ENCODE results near the gene GASK1A. TPM values are rescaled to one million over a fixed set of nuclear protein-coding genes. Genes with fewer than 3 reads are reported as not detected.

GASK1A gene
- total and polyA plus RNA-seq, 2 of the 8 experiments (the other 6 are each of a cell fraction or from before 2014, with no cell fraction given): 4.7 to 7.9 TPM

DNA sequence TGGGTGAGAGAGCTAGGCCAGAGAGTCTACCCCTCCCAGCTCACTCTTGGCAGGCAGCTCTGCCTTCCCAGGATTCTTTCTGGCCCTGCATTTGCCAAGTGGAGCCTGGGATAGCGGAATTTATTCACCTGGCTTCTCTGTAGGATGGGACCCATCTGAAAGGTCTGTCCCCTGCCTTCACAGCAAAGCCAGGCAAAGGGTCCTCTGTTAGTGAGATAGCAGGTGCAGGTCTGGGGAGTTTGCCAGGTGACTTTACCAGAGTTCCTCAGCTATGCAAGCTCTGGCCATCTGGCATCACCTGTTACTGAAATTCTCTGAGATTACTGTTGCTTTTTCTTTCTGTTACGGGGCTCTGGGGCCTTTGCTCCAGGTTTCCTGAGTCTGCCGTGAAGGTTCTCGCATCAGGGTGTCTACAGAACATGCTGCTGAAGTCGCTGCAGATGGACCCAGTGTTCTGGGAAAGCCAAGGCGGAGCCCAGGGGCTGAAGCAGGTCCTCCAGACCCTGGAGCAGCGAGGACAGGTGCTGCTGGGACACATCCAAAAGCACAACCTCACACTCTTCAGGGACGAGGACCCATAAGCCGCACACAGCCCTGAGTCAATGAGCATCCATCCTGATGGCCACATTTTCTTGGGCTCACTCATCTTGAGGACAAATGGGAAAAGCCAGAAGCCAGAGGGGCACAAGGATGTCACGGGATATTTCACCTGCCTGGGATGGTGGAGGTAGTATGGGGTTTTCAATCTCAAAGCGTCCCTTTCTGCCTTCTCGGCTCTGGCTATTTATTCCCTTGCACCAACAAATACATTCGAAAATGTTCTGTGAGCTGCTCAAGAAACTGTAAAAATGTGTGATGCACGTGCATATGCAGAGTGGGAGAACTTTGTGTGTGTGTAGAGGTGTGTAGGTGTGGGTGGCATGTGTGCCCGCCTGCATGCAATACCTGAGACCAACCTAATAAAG is 77.0 kb downstream of the GASK1A start (continued):
- TF ChIP-seq, protein P1, sequence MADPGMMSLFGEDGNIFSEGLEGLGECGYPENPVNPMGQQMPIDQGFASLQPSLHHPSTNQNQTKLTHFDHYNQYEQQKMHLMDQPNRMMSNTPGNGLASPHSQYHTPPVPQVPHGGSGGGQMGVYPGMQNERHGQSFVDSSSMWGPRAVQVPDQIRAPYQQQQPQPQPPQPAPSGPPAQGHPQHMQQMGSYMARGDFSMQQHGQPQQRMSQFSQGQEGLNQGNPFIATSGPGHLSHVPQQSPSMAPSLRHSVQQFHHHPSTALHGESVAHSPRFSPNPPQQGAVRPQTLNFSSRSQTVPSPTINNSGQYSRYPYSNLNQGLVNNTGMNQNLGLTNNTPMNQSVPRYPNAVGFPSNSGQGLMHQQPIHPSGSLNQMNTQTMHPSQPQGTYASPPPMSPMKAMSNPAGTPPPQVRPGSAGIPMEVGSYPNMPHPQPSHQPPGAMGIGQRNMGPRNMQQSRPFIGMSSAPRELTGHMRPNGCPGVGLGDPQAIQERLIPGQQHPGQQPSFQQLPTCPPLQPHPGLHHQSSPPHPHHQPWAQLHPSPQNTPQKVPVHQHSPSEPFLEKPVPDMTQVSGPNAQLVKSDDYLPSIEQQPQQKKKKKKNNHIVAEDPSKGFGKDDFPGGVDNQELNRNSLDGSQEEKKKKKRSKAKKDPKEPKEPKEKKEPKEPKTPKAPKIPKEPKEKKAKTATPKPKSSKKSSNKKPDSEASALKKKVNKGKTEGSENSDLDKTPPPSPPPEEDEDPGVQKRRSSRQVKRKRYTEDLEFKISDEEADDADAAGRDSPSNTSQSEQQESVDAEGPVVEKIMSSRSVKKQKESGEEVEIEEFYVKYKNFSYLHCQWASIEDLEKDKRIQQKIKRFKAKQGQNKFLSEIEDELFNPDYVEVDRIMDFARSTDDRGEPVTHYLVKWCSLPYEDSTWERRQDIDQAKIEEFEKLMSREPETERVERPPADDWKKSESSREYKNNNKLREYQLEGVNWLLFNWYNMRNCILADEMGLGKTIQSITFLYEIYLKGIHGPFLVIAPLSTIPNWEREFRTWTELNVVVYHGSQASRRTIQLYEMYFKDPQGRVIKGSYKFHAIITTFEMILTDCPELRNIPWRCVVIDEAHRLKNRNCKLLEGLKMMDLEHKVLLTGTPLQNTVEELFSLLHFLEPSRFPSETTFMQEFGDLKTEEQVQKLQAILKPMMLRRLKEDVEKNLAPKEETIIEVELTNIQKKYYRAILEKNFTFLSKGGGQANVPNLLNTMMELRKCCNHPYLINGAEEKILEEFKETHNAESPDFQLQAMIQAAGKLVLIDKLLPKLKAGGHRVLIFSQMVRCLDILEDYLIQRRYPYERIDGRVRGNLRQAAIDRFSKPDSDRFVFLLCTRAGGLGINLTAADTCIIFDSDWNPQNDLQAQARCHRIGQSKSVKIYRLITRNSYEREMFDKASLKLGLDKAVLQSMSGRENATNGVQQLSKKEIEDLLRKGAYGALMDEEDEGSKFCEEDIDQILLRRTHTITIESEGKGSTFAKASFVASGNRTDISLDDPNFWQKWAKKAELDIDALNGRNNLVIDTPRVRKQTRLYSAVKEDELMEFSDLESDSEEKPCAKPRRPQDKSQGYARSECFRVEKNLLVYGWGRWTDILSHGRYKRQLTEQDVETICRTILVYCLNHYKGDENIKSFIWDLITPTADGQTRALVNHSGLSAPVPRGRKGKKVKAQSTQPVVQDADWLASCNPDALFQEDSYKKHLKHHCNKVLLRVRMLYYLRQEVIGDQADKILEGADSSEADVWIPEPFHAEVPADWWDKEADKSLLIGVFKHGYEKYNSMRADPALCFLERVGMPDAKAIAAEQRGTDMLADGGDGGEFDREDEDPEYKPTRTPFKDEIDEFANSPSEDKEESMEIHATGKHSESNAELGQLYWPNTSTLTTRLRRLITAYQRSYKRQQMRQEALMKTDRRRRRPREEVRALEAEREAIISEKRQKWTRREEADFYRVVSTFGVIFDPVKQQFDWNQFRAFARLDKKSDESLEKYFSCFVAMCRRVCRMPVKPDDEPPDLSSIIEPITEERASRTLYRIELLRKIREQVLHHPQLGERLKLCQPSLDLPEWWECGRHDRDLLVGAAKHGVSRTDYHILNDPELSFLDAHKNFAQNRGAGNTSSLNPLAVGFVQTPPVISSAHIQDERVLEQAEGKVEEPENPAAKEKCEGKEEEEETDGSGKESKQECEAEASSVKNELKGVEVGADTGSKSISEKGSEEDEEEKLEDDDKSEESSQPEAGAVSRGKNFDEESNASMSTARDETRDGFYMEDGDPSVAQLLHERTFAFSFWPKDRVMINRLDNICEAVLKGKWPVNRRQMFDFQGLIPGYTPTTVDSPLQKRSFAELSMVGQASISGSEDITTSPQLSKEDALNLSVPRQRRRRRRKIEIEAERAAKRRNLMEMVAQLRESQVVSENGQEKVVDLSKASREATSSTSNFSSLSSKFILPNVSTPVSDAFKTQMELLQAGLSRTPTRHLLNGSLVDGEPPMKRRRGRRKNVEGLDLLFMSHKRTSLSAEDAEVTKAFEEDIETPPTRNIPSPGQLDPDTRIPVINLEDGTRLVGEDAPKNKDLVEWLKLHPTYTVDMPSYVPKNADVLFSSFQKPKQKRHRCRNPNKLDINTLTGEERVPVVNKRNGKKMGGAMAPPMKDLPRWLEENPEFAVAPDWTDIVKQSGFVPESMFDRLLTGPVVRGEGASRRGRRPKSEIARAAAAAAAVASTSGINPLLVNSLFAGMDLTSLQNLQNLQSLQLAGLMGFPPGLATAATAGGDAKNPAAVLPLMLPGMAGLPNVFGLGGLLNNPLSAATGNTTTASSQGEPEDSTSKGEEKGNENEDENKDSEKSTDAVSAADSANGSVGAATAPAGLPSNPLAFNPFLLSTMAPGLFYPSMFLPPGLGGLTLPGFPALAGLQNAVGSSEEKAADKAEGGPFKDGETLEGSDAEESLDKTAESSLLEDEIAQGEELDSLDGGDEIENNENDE (IDR thresholded peaks at IDR 0.05; ENCODE audit: insufficient replicate concordance, low read length): no peak
- TF ChIP-seq NANOG (IDR thresholded peaks at IDR 0.05; ENCODE audit: insufficient read depth, low read depth, low read length, poor library complexity, severe bottlenecking) (no peak), TBP (IDR thresholded peaks at IDR 0.05; ENCODE audit: low read depth, low read length) (no peak), RXRA (IDR thresholded peaks at IDR 0.05; ENCODE audit: insufficient read depth, low read depth, low read length) (no peak), NRF1 (IDR thresholded peaks at IDR 0.05; ENCODE audit: low read depth, low read length) (no peak), SIN3A (conservative IDR thresholded peaks at IDR 0.05 in 1 of 2, IDR thresholded peaks at IDR 0.05 in 1 of 2; ENCODE audit: low read depth in 1 of 2, low read length in 2 of 2) (no peak), KDM1A (IDR thresholded peaks at IDR 0.05; ENCODE audit: borderline replicate concordance, low read length) (no peak)
- TF ChIP-seq, protein P2, sequence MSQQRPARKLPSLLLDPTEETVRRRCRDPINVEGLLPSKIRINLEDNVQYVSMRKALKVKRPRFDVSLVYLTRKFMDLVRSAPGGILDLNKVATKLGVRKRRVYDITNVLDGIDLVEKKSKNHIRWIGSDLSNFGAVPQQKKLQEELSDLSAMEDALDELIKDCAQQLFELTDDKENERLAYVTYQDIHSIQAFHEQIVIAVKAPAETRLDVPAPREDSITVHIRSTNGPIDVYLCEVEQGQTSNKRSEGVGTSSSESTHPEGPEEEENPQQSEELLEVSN (IDR thresholded peaks at IDR 0.05): no peak
